ENCODE data around the gene DCAF17.

- no peak for TF ChIP-seq CTCF (conservative IDR thresholded peaks at IDR 0.05; ENCODE audit: low read depth, low read length)
- TF ChIP-seq EZH2phosphoT487 (IDR thresholded peaks at IDR 0.05; ENCODE audit: borderline replicate concordance, low read length): no peak
Measured at GRCh38 chr2:171521361-171522051, 87.5 kb downstream of the DCAF17 start.

Data from PC-3 (cell line).